GM18519 (cell line): Measurements from ENCODE around the gene CBLIF.
"Not testable (repeated sequence)": the region's sequence is repeated elsewhere in the genome, so short reads cannot be mapped to it uniquely, and the experiment has no call there.

Experiments
- ATAC-seq: cut with Tn5 transposase; IDR thresholded peaks from one replicate; pipeline ENCODE4 v1.9.1; 2021; ENCODE audit warnings: mild to moderate bottlenecking, moderate library complexity; ENCODE audit not compliant: unreplicated experiment, low FRiP score

The CBLIF gene

GRCh38 chr11:59845399-59845798, at the start of gene CBLIF:
CBLIF (minus strand) TSS chr11:59845499; CDS start chr11:59845453, 46 bp downstream.
- no peak for ATAC-seq

DNA sequence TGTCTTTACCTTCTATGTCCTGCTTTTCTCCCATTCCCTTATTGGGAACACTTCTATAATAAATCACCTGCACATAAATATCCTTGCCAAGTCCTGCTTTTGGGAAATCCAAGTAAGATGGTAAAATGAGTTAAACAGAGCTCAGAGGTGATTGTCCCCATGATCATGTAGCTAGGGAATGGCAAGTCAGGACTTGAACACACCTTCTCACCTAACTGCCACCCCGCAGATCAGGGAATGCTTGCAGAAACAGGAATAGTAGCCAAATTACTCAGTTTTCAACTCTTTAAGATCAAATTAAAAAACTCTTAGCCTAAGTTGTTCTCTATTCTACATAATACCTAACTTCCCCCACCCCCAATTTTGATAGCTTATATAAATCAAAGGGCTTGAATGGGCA, 49.3 kb upstream of the CBLIF start:
- ATAC-seq = no peak

DNA sequence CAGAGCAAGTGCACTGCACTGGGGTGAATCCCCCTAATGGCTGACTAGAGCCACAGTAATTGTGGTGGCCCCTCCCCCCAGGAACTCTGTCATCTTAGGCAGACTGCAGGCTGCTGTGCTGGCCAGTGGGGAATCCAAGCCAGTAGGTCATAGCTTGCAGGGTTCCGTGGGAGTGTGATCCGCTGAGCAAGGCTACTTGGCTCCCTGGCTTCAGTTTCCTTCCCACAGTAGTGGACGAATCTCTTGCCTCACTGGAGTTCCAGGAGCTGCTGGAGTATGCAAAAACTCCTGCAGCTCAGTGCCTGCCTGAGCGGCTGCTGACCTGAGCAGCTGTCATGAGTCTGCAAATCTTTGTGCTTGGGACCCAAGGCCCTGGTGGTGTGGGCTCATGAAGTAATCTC, 46.5 kb upstream of the CBLIF start:
- no peak for ATAC-seq

- not testable (repeated sequence) for ATAC-seq
Measured at GRCh38 chr11:59887156-59887555, 41.9 kb upstream of the CBLIF start.

GRCh38 chr11:59883597-59883996, 38.3 kb upstream of the CBLIF start:
- ATAC-seq = no peak

DNA sequence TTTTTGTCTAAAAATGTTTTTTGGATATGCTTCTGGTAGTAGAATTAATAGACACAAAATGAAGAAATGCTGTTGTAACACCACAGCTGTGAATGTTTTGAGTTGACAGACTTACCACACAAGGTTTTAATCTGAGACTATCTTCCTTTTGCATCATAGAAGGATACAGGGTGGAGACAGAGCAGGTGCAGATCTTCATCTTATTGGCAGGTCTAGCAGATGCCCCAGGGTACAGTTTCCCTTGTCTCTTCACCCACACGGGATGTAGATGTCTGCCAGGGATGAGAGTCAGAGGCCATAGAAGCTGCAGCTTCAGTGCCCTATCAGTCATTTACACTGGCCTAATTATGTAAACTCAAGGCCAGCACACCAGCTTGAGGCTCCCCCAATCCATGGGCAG, 34.3 kb upstream of the CBLIF start:
- no peak for ATAC-seq

GRCh38 chr11:59878575-59878974, 33.3 kb upstream of the CBLIF start, which contains the start of gene OOSP3:
OOSP3 (plus strand) TSS chr11:59878782; CDS start chr11:59878809, 27 bp downstream.
- ATAC-seq = no peak

GRCh38 chr11:59877784-59878183, 32.5 kb upstream of the CBLIF start:
- no peak for ATAC-seq

GRCh38 chr11:59877325-59877724, 32.0 kb upstream of the CBLIF start:
- ATAC-seq = no peak

GRCh38 chr11:59875856-59876519, 30.7 kb upstream of the CBLIF start:
- ATAC-seq = no peak

DNA sequence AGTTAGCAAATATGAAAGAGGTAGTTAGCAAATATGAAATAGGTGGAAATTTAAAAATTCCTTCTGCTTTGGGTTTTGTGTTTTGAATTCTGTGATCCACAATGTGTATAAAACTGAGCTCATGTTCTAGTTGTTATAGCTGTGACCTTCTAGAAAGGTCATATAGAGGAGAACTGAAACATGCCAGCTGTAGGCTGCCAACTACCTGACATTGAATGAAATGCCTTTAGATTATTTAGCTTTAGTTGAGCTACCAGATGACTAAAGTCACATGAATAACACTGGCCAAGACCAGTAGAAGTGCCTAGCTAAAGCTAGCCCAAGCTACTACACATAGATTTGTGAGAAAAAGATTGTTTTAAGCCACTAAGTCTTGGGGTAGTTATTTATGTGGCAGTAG, 26.8 kb upstream of the CBLIF start:
- ATAC-seq = no peak

DNA sequence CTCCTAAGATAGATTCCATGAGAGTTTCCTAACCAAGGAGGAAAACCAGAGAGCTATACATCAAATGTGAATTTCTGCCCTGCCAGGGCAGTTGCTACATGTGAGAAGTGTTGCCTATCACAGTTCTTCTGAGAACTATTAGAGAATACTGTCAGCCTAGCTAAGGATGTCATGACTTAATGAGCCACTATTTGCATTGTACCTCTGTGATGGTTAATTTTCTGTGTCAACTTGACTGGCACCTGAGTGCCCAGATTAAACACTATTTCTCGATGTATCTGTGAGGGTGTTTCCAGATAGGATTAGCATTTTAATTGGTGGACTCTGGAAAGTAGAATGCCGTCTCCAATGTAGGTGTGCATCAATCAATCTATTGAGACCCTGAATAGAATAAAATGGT, 22.6 kb upstream of the CBLIF start:
- no peak for ATAC-seq

- no peak for ATAC-seq
Measured at GRCh38 chr11:59866836-59867235, 21.5 kb upstream of the CBLIF start.

- ATAC-seq = no peak
Measured at GRCh38 chr11:59866397-59866796, 21.1 kb upstream of the CBLIF start, which contains the start of gene TCN1. TCN1 (minus strand) TSS chr11:59866487; CDS start chr11:59866470, 17 bp downstream.

DNA sequence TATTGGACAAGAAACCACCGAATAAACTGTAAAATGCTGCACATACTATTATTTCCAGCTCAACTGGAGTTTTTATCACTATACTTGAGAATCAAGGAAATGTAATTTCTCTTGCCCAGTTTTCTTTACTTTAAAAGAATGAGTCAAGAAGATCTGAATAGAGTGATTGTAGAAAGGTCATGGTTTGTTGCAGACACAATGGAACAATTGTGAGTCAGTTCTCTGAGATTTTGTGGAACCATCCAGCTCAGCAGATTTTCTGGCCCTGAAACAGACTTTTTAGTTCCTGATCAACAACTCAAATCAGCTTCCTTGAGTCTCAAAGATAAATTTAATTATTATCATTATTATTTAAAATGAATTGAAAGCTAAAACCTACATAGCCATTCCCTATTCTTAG, 19.7 kb upstream of the CBLIF start:
- no peak for ATAC-seq

GRCh38 chr11:59862252-59862651, 17.0 kb upstream of the CBLIF start:
- no peak for ATAC-seq

DNA sequence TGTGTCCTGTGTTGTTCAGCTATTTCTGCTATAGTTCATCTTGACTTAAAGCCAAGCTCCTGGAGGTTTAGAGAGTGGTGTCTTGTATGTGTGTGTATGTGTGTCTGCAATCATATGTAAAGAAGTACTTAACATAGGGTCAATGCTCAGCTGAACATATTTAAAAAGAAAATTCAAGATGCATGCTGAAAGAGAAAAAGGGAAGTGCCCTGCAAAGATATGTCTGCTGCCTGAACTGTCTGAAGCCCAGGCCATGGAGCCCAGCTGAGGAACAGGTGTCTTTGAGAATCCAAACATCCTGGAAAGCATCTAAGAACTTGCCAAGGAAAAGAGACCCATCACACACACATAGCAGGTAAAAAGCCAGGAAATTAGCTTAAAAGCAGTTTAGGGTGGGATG, 14.4 kb upstream of the CBLIF start:
- ATAC-seq = no peak

- ATAC-seq = no peak
Measured at GRCh38 chr11:59857439-59858434, 12.4 kb upstream of the CBLIF start.

- no peak for ATAC-seq
Measured at GRCh38 chr11:59854871-59855270, 9.6 kb upstream of the CBLIF start.

- ATAC-seq = not testable (repeated sequence)
Measured at GRCh38 chr11:59851416-59851815, 6.1 kb upstream of the CBLIF start.

DNA sequence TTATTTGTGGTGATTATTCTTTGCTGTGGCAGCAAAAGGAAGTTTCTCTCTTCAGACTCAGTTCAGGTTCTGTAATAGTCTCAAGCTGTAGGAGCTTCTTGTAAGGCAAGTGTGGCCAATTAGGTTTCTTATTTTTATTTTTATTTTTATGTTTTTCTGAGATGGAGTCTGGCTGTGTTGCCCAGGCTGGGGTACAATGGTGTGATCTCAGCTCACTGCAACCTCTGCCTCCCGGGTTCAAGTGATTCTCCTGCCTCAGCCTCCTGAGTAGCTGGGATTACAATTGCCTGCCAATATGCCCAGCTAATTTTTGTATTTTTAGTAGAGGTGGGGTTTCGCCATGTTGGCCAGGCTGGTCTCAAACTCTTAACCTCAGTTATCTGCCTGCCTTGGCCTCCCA, 4.3 kb upstream of the CBLIF start:
- not testable (repeated sequence) for ATAC-seq
